GM10248 (cell line): ENCODE data around the gene SMPD2.

Experiments used
- CTCF ChIA-PET: fragments of 300-600 bp; sonication (Branson Sonifier 250); formaldehyde crosslinking; extraction: SDS; loops from one replicate; lab custom pipeline; 2021; ENCODE audit warnings: antibody characterized with exemption; lab: Yijun Ruan, JAX
- POLR2A ChIA-PET: fragments of 350-650 bp; sonication (Branson Sonifier 250); formaldehyde crosslinking; extraction: SDS; loops from one replicate; lab custom pipeline; 2020; ENCODE audit warnings: antibody characterized with exemption; lab: Yijun Ruan, JAX
- DNase-seq: peaks from one replicate; pipeline ENCODE4 v3.0.0; 2012; ENCODE audit errors: extremely low spot score
- CTCF ChIP-seq: IDR thresholded peaks from 2 replicates; pipeline ENCODE4 v1.5.1; 2012; ENCODE audit warnings: mild to moderate bottlenecking, low read depth; ENCODE audit errors: extremely low read depth, missing control alignments, control extremely low read depth

The SMPD2 gene

GRCh38 chr6:109472132-109472995 is 31.8 kb downstream of the SMPD2 start:
- POLR2A ChIA-PET: interaction anchor here (0.5 kb wide), 1 partner anchor 10 kb away, joined by 3 read pairs; no protein-coding TSS in a partner anchor
- TF ChIP-seq CTCF: peak; percentile 26
- CTCF ChIA-PET: interaction anchor here (0.9 to 5.4 kb wide), 4 partner anchors 8 to 14 kb away, joined by 3 to 45 read pairs (median 6); partner anchors contain the start of gene MICAL1
- DNase-seq: peak; percentile 32

GRCh38 chr6:109473120-109473519 is 32.6 kb downstream of the SMPD2 start:
- CTCF ChIA-PET: interaction anchor here (0.9 to 5.4 kb wide), 3 partner anchors 9 to 15 kb away, joined by 3 to 45 read pairs (median 8); partner anchors contain the start of gene MICAL1

GRCh38 chr6:109474995-109475394 is 34.5 kb downstream of the SMPD2 start:
- CTCF ChIA-PET: interaction anchor here (1.2 kb wide), 1 partner anchor 12 kb away, joined by 3 read pairs; no protein-coding TSS in a partner anchor

More at GRCh38 chr6:109473120-109473519, 32.6 kb downstream of the SMPD2 start:
- POLR2A ChIA-PET: interaction anchor here (0.5 kb wide), 1 partner anchor 9 kb away, joined by 3 read pairs; no protein-coding TSS in a partner anchor
- TF ChIP-seq CTCF: no peak
- no peak for DNase-seq

GRCh38 chr6:109475625-109476024 is 35.1 kb downstream of the SMPD2 start:
- POLR2A ChIA-PET: no interaction called here
- TF ChIP-seq CTCF: no peak
- DNase-seq: no peak
- CTCF ChIA-PET: interaction anchor here (1.5 kb wide), 1 partner anchor 14 kb away, joined by 4 read pairs; no protein-coding TSS in a partner anchor

More at GRCh38 chr6:109474995-109475394, 34.5 kb downstream of the SMPD2 start:
- TF ChIP-seq CTCF: no peak
- no peak for DNase-seq
- POLR2A ChIA-PET: no interaction called here

GRCh38 chr6:109477184-109477583 is 36.7 kb downstream of the SMPD2 start:
- ChIA-PET CTCF (no interaction called here), POLR2A (no interaction called here)
- no peak for DNase-seq
- TF ChIP-seq CTCF: no peak

GRCh38 chr6:109477725-109478124 is 37.2 kb downstream of the SMPD2 start:
- TF ChIP-seq CTCF: no peak
- ChIA-PET POLR2A (no interaction called here), CTCF (interaction anchor here (1.5 kb wide), 1 partner anchor 8 kb away, joined by 5 read pairs; no protein-coding TSS in a partner anchor)
- DNase-seq: no peak
